HG03066 (cell line): ENCODE results near the gene CLSTN2.

Source experiments
- ATAC-seq: cut with Tn5 transposase; IDR thresholded peaks from one replicate; pipeline ENCODE4 v1.9.1; 2021; ENCODE audit warnings: low read depth; ENCODE audit not compliant: unreplicated experiment

Gene CLSTN2

GRCh38 chr3:140315955-140316354 is 381.0 kb downstream of the CLSTN2 start:
- no peak for ATAC-seq

DNA sequence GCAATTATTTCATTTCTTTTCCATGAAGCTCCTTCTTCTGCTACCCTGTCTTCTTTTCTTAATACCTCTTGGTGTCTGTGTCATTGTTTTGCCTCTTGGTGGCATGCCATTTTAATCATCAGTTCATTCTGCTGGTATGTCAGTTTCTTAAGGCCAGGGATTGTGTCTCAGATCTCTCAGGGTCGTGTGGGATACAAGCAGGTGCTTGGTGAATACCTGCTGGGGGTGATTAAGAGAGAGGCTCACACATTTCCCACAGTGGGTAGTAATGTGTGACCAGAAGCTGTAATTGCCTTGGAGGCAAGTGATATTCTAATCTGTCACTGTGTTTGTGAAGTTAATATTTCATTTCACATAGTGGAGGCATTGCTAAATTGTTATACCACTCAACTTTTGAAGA is 381.5 kb downstream of the CLSTN2 start:
- no peak for ATAC-seq

GRCh38 chr3:140316868-140317400 is 381.9 kb downstream of the CLSTN2 start:
- ATAC-seq, result no peak

GRCh38 chr3:140319739-140320138 is 384.8 kb downstream of the CLSTN2 start:
- no peak for ATAC-seq

GRCh38 chr3:140323561-140323960 is 388.6 kb downstream of the CLSTN2 start:
- ATAC-seq, result no peak

GRCh38 chr3:140332131-140332530 is 397.1 kb downstream of the CLSTN2 start:
- no peak for ATAC-seq

- no peak for ATAC-seq
Observed at GRCh38 chr3:140334132-140334929, 399.3 kb downstream of the CLSTN2 start.

GRCh38 chr3:140336465-140336864 is 401.5 kb downstream of the CLSTN2 start:
- no peak for ATAC-seq

DNA sequence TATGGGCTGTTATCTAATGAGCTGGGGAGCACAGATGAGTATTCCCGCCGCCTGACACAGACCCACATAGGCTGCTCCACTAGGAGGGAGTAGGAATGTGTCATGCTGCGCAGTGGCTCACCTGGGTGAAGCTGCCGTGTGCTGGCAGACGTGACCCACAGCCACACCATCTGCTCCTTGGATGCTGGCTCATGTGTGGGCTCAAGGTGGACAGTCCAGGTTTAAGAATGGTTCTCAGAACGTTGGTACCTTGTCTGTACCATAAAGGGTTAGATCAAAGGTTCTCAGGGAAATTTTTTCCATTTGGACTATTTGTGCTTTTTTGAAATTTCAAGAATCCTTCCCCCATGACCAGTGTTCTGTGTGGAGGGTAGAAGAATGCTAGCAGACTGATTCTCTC is 403.9 kb downstream of the CLSTN2 start:
- ATAC-seq, result no peak

DNA sequence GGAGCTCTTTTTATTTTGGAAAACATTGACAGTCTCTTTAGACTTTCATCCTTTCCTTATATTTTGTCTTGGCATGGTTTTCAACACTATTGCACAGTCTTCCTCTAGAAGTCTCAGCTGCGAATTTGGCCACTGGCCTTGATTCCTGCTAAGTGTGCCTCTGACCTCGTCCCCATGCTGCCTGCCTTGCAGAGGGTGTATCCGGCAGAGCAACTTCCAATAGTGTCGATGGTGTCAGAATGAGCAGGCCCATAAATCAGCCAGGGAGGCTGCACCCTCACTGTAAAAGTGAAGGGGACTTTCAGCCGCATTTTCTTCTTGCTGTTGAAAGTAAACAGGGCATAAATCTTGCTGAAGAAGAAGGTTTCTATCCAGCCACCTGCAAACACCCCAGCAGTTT is 406.2 kb downstream of the CLSTN2 start:
- no peak for ATAC-seq

- ATAC-seq, result no peak
Observed at GRCh38 chr3:140341817-140342403, 406.9 kb downstream of the CLSTN2 start.

GRCh38 chr3:140342668-140343067 is 407.7 kb downstream of the CLSTN2 start:
- no peak for ATAC-seq

DNA sequence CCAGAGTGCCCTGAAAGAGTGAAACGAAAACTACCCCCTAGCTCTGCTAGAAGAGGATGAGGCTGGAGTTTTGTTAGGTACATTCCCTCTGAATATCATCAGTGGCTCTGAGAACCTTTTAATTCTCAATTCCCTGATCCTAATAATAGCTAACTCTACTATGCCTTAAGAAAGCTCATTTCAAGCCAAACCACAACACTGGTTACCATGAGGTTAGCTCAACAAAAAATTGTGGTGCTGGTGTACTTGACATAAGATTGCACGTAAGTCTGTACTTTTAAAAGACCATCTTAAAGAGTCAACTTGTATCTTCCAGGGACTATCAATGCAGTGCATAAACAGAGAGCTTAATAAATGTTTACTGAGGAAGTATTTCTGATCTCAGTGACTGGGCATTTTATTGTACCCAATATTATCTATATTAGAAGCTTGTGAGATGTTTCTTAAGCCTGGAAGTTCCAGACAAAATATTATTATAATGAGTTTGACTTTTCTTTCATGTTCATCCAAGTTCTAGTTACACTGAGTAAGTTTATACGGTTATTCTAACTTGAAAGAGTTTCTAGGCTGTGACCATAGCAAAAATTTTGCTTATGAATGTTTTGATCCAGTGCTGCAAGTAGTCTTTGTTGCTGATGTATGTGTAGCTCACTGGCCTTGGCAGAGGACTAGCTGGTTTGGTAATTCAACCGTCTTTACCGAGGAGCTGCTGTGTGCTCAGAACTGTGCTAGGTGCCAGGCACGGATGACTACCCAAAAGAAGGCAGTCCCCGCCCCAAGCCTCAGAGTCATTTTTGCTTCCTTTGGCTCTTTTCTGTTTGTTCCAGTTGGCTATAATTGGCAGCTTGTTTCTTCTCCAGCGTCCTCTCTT is 408.5 kb downstream of the CLSTN2 start:
- no peak for ATAC-seq

DNA sequence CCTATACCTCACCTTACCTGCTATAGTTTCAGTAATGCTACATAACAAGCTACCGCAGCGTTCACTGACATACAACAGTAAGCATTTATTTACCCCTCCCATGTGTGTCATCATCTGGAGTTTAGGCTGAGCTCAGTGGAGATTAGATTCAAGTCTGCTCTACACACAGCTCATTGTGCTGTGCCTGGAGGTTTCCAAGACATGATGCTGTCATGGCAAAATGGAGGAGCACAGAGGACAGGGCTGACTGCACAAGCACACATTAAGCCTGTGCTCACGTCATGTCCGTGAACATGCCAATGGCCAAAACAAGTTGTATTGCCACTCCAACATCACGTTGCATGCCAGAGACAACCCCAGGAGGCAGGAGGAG is 409.1 kb downstream of the CLSTN2 start:
- no peak for ATAC-seq

- no peak for ATAC-seq
Observed at GRCh38 chr3:140344601-140345205, 409.7 kb downstream of the CLSTN2 start.

- ATAC-seq, result no peak
Observed at GRCh38 chr3:140347151-140347550, 412.2 kb downstream of the CLSTN2 start.

DNA sequence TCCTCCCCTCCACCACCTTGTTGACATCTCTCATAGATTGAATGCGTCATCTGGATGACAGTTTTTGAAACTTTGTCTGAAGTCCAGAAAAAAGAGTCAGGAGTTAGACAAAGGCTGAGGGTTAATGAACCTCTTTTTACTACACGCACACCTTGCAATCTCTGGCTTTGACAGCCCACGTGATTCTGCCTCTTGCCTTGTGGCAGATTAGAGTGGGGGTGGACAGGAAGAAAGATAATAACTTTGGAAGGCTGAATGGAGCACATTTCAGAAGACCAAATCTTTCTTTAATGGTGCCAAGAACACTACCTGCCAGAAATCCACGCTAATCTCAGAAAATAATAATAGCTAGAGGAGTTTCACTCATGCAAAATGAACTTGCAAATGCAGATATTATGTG is 415.0 kb downstream of the CLSTN2 start:
- no peak for ATAC-seq

DNA sequence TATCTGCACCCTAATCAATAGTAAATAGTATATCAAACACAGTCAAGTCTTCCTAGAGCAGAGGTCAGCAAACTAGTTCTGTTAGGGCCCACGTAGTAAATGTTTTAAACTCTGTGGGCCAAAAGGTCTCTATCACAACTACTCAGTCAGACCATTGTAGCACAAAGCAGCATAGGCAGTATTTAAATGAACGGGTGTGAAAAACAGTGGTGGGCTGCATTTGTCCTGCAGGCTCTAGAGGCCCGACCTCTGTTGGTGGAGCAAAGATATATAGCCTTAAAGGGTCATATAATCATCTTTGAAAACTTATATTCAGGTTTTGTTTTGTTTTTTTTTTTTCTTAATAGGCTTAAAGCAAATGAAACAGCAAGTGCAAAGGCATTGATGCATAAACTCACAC is 416.5 kb downstream of the CLSTN2 start:
- ATAC-seq, result no peak

- ATAC-seq, result no peak
Observed at GRCh38 chr3:140355481-140355880, 420.5 kb downstream of the CLSTN2 start.

DNA sequence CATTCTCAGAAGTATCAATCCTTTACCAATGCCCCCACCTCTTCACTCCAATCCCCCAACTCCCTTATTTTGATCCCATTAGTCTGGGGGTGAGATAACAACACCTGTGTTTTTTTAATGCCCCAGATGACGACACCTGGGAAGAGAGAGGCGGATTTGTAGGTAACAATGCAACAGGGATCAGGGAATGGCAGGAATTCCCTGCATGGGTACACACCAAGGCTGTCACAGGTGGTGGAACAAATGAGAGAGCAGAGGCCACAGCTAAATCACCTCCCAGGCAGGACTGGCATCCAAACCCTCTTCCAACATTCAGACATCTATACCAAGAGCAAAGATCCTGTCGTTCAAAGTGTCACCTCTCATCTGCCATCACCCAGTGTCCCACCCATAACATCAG is 423.7 kb downstream of the CLSTN2 start:
- no peak for ATAC-seq
